ENCODE measurements around the gene TRABD2B.

The TRABD2B gene

DNA sequence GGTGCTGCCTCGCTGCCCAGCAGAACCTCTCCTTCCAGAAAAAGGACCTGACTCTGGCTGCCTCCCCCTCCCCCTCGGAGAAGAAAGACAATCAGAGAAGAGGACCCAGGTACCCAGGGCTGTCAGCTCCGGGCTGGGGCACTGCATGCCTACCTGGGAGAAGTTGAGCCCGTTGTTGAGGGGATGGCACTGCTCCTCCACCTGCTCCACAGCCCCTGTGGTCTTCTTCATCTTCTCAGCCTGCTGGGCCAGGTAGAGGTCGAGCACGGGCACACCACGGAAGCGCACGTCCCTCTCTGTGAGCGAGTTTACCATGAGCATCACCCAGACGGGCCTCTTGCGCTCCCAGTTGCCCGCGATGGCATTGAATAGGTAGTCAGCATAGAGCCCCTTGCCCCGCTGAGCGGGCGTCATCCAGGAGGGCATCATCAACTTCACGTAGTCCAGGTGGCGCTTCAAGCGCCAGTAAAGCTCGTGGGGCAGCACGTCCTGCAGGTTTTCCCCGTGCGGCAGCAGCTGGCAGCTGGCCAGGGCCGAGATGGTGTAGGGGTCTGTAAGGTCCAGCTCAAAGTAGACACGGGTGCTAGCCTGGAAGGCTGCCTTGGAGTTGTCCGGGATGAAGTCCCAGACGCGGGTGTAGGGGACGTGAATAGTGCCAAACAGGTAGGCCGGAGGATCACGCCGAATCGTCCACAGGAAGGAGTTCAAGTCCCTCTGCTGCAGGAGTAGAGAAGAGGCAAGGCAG is 3.1 kb downstream of the TRABD2B start:
- H3K4me3 ChIP-seq (ENCODE audit: low read length), result no peak overlapping the region
- no peak for DNase-seq (ENCODE audit: low read depth)
- TF ChIP-seq, protein P1, sequence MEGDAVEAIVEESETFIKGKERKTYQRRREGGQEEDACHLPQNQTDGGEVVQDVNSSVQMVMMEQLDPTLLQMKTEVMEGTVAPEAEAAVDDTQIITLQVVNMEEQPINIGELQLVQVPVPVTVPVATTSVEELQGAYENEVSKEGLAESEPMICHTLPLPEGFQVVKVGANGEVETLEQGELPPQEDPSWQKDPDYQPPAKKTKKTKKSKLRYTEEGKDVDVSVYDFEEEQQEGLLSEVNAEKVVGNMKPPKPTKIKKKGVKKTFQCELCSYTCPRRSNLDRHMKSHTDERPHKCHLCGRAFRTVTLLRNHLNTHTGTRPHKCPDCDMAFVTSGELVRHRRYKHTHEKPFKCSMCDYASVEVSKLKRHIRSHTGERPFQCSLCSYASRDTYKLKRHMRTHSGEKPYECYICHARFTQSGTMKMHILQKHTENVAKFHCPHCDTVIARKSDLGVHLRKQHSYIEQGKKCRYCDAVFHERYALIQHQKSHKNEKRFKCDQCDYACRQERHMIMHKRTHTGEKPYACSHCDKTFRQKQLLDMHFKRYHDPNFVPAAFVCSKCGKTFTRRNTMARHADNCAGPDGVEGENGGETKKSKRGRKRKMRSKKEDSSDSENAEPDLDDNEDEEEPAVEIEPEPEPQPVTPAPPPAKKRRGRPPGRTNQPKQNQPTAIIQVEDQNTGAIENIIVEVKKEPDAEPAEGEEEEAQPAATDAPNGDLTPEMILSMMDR (IDR thresholded peaks at IDR 0.05; ENCODE audit: insufficient read depth, low read depth, low read length, missing control alignments), result no peak

DNA sequence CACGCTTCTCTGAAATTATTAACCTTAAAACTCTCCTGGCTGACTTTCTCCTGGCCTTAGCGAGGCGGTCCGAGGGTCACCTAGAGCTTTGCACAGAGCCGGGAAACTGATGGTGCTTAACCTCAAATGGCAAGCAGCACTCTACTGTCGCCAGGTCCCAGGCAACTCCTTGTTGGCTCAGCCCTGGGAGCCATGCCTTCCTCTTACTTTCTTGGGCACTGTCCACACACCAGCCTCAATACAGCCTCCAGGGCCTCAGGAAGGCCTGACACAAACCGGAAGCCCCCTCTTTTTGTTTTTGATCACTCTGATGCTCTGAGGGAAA is 3.8 kb downstream of the TRABD2B start:
- H3K4me3 ChIP-seq (ENCODE audit: low read length), result no peak overlapping the region
- TF ChIP-seq, protein P1 (IDR thresholded peaks at IDR 0.05; ENCODE audit: insufficient read depth, low read depth, low read length, missing control alignments), result no peak
- no peak for DNase-seq (ENCODE audit: low read depth)

- DNase-seq (ENCODE audit: low read depth), result no peak
- no peak overlapping the region for H3K4me3 ChIP-seq (ENCODE audit: low read length)
- TF ChIP-seq, protein P1 (IDR thresholded peaks at IDR 0.05; ENCODE audit: insufficient read depth, low read depth, low read length, missing control alignments), result no peak
These were observed 4.3 kb downstream of the TRABD2B start for GRCh38 chr1:47992720-47993415.

DNA sequence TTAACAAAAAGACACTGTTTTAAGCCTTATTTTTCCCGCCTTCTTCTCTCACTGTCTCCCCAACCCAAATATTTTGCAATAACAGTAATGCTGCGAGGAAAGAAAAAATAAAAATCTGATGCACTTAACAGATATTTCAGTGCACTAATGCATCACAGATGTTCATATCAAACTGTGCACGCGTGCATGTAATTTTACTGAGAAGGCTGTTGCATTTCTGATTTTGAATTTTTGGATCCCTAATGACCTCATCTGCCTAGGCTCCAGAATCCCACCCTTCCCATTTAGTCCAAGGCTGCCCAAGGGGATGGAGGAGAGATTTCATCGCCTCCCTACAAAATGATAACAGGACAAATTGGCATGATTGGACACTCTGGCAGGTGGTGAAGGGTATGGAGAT is 5.5 kb downstream of the TRABD2B start:
- TF ChIP-seq, protein P1 (IDR thresholded peaks at IDR 0.05; ENCODE audit: insufficient read depth, low read depth, low read length, missing control alignments), result no peak
- no peak overlapping the region for H3K4me3 ChIP-seq (ENCODE audit: low read length)
- DNase-seq (ENCODE audit: low read depth), result no peak

DNA sequence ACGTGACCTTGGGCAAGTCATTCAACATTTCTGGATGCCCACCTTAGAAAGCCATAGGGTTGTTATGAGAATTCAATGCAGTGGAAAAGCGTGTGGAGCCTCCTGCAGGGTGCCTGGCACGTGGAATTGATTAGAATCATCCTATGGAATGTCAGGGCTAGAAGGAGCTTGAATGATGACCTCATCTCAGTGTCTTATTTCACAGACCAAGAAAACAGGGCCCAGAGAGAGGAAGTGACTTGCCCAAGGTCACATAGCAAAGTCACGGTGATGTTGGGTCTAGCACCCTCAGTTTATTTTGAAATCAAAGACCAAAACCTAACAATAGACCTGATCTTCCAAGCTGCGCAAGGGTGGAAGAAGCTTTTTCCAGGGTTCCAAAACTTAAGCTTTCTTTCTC is 6.0 kb downstream of the TRABD2B start:
- TF ChIP-seq, protein P1 (IDR thresholded peaks at IDR 0.05; ENCODE audit: insufficient read depth, low read depth, low read length, missing control alignments), result peak; percentile 11
- DNase-seq (ENCODE audit: low read depth), result peak; percentile 81
- H3K4me3 ChIP-seq (ENCODE audit: low read length), result no peak overlapping the region

GRCh38 chr1:47990286-47990685 is 6.9 kb downstream of the TRABD2B start:
- no peak overlapping the region for H3K4me3 ChIP-seq (ENCODE audit: low read length)
- no peak for DNase-seq (ENCODE audit: low read depth)
- TF ChIP-seq, protein P1 (IDR thresholded peaks at IDR 0.05; ENCODE audit: insufficient read depth, low read depth, low read length, missing control alignments), result no peak
